DND-41 (cell line): ENCODE data around the gene CTNNA1.

Experiments used
- EZH2 ChIP-seq: IDR thresholded peaks from 3 replicates; pipeline ENCODE4 v1.6.1; 2012; ENCODE audit warnings: borderline replicate concordance, low read depth, mild to moderate bottlenecking, moderate library complexity, low read length, inconsistent platforms; ENCODE audit not compliant: severe bottlenecking
- TF ChIP-seq, protein P1 (sequence below): IDR thresholded peaks from 2 replicates; pipeline ENCODE4 v1.5.1; 2012; ENCODE audit warnings: borderline replicate concordance, low read length, moderate library complexity, mild to moderate bottlenecking; ENCODE audit not compliant: poor library complexity, severe bottlenecking; ENCODE audit errors: extremely low read depth

DNA sequence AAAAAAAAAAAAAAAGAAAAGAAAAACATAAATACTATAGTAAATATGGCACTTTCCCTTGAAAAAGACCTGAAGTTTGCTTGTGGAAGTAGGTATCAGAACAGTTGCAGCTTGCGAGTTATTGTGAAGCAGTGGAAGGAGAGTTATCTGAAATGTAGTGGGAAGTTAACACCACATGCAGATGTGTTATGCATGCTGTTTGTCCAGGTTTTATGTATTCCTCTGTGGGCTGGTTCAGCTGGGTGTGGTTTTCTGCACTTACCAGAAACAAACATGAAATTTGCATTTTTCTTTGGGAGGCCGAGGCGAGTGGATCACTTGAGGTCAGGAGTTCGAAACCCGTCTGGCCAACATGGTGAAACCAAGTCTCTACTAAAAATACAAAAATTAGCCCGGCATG, 42.1 kb upstream of the CTNNA1 start:
- TF ChIP-seq, protein P1, sequence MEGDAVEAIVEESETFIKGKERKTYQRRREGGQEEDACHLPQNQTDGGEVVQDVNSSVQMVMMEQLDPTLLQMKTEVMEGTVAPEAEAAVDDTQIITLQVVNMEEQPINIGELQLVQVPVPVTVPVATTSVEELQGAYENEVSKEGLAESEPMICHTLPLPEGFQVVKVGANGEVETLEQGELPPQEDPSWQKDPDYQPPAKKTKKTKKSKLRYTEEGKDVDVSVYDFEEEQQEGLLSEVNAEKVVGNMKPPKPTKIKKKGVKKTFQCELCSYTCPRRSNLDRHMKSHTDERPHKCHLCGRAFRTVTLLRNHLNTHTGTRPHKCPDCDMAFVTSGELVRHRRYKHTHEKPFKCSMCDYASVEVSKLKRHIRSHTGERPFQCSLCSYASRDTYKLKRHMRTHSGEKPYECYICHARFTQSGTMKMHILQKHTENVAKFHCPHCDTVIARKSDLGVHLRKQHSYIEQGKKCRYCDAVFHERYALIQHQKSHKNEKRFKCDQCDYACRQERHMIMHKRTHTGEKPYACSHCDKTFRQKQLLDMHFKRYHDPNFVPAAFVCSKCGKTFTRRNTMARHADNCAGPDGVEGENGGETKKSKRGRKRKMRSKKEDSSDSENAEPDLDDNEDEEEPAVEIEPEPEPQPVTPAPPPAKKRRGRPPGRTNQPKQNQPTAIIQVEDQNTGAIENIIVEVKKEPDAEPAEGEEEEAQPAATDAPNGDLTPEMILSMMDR: no peak
- no peak for TF ChIP-seq EZH2
